HuH-7.5 (cell line): ENCODE data around the gene NEDD1.
A peak's percentile ranks its signal among the peaks of the same experiment; 100 is the strongest.

Experiments
- DNase-seq: peaks from one replicate; pipeline ENCODE4 v3.0.0; 2011; ENCODE audit warnings: low spot score

The NEDD1 gene

GRCh38 chr12:96906849-96907670 lies at the start of gene NEDD1:
TSS of gene NEDD1 (plus strand) at chr12:96907257. CDS start at chr12:96909760, 2,503 bp downstream.
- DNase-seq, result peak; percentile 79

- DNase-seq, result no peak
These were observed 48.9 kb upstream of the NEDD1 start for GRCh38 chr12:96858162-96858561.

DNA sequence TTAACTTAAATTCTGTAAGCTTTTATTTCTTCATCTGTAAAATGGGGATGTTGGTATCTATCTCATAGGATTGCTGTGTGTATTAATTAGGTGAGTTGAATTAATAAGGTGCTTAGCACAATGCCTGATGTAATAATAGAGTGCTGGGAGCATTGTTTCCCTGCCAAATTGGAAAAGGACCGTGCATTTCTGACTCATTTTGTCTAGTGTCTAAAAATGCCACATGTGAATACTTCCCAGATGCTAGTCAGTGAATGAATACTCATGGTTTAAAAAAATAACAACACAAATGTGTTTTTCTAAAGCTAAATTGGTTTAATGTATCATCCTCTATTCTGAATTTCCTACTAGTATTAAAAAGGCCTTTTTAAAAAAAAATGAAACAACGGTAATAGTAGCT lies 45.4 kb upstream of the NEDD1 start:
- no peak for DNase-seq

DNA sequence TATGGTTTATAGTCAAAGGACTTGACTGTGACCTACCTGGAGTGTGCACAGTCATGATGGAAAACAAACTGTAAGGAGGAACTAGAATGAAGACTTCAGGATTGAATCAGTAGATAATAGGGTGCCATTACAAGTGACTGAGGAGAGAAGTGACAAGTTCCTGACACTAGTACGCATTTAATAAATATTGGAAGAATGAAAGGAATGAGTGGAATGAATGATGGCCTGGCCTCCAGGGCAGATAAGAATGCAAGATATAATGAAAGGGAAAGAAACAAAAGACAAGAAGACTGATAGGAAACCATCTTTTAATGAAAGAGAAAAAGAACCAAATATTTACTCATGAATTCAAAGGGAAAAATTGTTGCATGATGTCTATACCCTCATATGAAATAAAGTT lies 44.7 kb upstream of the NEDD1 start:
- DNase-seq, result no peak

GRCh38 chr12:96864335-96864734 lies 42.7 kb upstream of the NEDD1 start:
- DNase-seq, result no peak

GRCh38 chr12:96866801-96867590 lies 40.1 kb upstream of the NEDD1 start:
- no peak for DNase-seq

- DNase-seq, result no peak
These were observed 36.1 kb upstream of the NEDD1 start for GRCh38 chr12:96870946-96871345.

GRCh38 chr12:96872961-96873360 lies 34.1 kb upstream of the NEDD1 start:
- no peak for DNase-seq

- no peak for DNase-seq
These were observed 32.8 kb upstream of the NEDD1 start for GRCh38 chr12:96874211-96874610.

- no peak for DNase-seq
These were observed 30.1 kb upstream of the NEDD1 start for GRCh38 chr12:96876966-96877365.

DNA sequence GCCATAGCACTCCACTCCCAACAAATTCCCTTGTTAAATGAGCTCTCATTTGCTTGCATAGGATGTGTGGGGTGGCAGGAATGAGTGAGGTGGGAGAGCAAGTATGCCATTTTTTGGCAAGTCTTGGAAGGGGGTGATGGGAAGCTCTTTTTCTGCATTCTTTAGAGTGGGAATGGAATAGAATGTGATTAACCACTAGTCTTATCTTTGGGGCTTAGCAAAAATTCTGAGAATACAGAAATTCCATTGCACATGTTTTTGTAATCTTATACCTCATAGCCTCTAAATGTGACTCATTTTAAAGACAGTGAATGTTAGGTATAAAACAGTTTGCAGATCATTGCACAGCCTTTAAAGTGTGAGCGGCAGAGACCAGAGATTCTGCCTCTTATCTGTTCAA lies 28.4 kb upstream of the NEDD1 start:
- no peak for DNase-seq

DNA sequence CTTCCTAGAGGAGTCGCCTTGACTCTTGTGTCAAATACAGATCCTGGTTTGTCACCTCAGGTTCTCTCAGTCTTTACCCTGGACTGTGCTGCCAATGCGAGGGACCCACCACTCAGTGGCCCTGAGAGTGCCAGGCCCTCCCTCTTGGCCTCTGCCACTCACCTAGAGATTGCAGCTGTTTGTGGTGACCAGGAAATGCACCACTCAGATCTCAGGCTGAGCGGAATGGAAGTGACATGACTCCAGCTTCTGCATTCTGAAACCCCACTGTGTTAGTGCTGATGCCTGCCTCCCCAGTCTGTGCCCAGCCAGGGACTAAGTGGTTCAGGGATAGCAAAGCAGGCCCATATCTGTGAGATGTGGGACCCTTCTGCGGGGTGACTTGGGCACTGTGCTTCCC lies 27.8 kb upstream of the NEDD1 start:
- no peak for DNase-seq

- DNase-seq, result no peak
These were observed 26.8 kb upstream of the NEDD1 start for GRCh38 chr12:96880220-96880619.

DNA sequence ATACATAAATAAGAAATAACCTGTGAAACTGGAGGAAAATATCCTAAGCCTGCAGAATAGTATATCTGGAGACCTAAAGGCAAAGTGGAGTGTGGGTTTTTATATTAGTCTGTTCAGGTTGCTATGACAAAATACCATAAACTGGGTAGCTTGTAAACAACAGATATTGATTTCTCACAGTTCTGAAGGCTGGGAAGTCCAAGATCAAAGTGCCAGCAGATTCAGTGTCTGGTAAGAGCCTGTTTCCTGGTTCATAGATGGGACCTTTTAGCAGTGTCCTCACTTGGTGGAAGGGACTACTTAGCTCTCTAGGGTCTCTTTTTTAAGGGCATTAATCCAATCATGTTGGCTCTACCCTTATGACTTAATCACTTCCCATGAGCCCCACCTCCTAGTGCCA lies 25.4 kb upstream of the NEDD1 start:
- no peak for DNase-seq

DNA sequence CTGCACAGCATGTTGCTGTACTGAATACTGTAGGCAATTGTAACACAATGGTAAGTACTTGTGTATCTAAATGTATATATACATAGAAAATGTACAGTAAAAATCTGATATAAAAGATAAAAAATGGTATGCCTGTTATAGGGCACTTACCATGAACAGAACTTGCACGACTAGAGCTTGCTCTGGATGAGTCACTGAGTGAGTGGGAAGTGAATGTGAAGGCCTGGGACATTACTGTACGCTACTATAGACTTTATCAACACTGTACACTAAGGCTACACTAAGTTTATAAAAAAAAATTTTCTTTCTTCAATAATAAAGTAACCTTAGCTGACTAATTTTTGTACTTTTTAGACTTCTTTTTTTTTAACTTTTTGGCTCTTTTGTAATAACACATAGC lies 24.2 kb upstream of the NEDD1 start:
- DNase-seq, result no peak

- no peak for DNase-seq
These were observed 23.5 kb upstream of the NEDD1 start for GRCh38 chr12:96883571-96883970.

GRCh38 chr12:96886998-96887677 lies 19.9 kb upstream of the NEDD1 start:
- no peak for DNase-seq

- DNase-seq, result no peak
These were observed 17.7 kb upstream of the NEDD1 start for GRCh38 chr12:96889273-96889933.

GRCh38 chr12:96890331-96890730 lies 16.7 kb upstream of the NEDD1 start:
- DNase-seq, result no peak

GRCh38 chr12:96892104-96892503 lies 15.0 kb upstream of the NEDD1 start:
- no peak for DNase-seq

GRCh38 chr12:96897421-96897820 lies 9.6 kb upstream of the NEDD1 start:
- no peak for DNase-seq

DNA sequence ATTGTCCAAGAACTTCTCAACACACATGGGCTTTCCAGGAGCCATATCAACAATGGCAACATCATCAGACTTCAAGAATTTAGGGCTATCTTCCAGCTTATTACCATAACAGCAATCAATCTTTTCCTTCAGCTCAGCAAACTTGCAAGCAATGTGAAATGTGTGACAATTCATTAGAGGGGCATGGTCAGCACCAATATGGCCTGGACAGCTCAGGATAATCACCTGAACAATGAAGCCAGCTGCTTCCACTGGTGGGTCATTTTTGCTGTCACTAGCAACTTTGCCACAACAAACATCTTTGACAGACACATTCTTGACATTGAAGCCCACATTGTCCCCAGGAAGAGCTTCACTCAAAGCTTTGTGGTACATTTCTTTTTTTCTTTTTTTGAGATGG lies 5.9 kb upstream of the NEDD1 start:
- no peak for DNase-seq
